ENCODE data around the gene AFF2.

The AFF2 gene

DNA sequence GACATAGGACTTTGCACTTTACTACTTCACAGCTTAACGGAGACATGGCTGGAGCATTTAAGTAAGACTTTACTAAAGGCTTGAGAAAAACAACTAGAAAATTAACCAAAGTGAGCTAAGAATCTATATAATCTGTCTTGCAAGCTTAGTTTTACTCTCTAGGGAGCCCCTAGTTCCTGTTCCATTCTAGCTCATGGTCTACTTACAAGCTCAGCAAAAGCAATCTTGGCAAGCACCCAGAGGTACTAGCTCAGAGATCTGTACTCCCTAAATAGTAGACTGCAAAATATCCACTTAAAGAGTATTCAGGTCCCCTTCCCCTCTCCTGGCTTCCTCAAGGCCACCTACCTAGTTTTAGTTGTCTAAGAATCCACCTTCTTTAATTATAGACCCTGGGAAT lies 535.7 kb downstream of the AFF2 start:
- peak; percentile 1 for DNase-seq

DNA sequence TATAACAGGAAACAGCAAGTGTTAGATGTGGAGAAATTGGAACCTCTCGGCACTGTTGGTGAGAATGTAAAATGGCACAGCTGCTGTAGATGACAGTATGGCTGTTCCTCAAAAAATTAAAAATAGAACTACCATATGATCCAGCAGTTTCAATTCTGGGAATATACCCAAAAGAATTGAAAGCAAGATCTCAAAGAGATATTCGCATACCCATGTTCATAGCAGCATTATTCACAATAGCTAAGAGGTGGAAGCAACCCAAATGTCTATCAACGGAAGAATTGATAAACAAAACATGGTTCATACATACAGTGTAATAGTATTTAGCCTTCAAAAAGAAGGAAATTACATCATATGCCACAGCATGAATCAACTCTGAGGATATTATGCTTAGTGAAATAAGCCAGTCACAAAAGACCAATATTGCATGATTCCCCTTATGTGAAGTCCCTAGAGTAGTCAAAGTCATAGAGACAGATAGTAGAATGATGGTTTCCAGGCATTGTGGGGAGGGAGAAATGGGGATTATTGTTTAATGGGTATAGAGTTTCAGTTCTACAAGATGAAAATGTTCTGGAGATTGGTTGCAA lies 537.0 kb downstream of the AFF2 start:
- peak; percentile 40 for DNase-seq

DNA sequence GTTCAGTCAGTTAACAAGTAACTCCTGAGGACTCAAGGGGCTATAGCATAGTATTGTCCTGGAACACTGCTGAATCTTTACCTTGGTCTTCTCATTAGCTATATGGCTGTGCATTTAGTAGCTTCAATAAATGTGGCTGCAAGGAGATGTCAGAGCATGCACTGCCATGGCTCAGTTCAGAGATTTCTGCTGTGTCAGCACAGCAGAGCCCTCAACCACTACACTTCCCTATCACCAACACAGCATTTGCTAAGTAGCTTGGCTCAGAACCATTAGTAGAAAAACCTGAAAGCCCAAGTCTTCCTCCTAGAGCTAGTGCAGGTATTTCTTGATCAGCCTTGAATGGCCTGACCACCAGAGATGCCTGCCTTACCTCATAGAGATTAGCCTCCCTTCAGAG lies 538.6 kb downstream of the AFF2 start:
- no peak for DNase-seq

DNA sequence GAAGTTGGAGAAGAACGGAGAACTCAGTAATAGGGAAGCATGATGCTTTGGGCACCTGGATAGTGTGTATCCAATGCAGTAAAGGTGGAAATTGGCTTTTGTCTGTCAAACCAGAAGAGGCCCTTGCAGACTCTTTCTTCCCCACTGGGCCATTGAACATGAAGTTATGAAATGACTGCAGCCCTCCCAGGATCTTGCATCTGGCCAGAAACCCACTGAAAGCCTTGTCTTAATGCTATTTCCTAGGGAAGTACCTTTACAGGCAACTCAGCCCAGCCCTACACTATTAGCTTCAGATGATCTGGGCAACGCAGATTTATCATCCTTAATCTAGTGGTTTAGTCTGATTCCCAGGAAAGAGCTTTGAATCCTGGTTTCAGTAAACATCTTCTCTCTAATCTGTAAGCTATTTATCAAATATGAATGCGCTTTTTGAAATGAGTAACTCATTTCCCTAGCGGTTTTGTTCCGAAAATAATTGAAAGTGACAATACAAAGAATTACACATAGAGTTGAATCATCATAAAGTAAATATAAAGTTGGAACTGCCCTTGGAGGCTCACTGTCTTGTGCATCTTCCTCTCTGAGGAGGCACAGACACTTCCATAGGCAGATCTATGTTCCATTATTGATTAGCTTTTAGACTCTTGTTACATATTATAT lies 540.6 kb downstream of the AFF2 start:
- DNase-seq, result no peak

- no peak for DNase-seq
Measured at GRCh38 chrX:149043401-149043800, 543.0 kb downstream of the AFF2 start.

- DNase-seq, result no peak
Measured at GRCh38 chrX:149044471-149044870, 544.1 kb downstream of the AFF2 start.

DNA sequence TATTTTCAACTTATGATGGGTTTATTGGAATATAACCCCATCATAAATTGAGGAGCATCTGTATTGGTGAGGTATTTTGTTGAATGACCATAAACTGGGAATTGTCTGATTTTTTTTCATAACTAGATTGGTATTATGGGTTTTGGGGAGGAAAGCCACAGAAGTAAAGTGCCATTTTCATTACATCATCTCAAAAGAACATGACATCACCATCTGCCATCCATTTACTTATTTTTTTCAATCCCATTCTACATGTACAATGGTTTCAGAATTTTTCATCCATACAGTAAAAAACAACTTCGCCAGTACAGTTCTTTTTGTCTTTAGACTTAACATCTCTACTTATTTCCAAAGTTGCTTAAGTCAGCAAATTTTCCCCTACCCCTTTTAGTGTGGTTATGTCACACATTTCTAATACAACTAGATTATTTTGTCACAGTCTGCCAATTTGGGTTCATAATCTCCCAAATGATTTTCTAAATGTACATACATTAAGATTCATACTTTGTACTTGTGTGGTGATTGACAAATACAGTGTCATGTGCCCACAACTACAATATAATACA lies 545.3 kb downstream of the AFF2 start:
- DNase-seq, result no peak
